Esophagus muscularis mucosa (tissue), 3 donors: Measurements from ENCODE around the gene ACAT2.

Experiments
- POLR2A ChIP-seq: fragments of 450-650 bp; IDR thresholded peaks from one replicate; pipeline ENCODE4 v1.6.1; 2017; ENCODE audit warnings: antibody characterized with exemption, moderate library complexity, mild to moderate bottlenecking, low read depth
- POLR2AphosphoS5 ChIP-seq, 2 donors: sonication (generic); formaldehyde crosslinking; IDR thresholded peaks; one replicate each; pipeline ENCODE4 v1.6.1; 2017; ENCODE audit warnings: antibody characterized with exemption in 2 of 2
- TF ChIP-seq, protein P1 (sequence below), 3 experiments: fragments of 200-600 bp in 2 of 3; fragments of 450-650 bp in 1 of 3; sonication (generic) in 2 of 3; IDR thresholded peaks; one replicate each; pipeline ENCODE4 v1.5.1; 2017 to 2019; ENCODE audit warnings: antibody characterized with exemption in 3 of 3, mild to moderate bottlenecking in 2 of 3, moderate library complexity in 1 of 3

DNA sequence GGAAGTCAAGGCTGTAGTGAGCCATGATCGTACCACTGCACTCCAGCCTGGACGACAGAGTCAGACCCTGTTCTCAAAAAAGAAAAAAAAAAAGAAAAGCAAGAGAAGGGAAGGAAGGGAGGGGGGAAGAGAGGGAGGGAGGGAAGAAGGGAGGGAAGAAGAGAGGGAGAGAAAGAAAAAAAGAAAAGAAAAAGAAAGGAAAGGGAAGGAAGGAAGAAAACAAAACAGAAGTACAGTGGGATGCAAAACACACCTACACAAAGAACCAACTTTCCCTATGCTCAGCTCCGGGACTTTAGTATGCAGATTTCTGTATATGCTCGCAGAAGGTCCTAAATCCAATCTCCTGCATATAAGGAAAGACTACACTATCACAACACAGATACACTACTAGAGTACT is 37.1 kb upstream of the ACAT2 start:
- TF ChIP-seq, protein P1, sequence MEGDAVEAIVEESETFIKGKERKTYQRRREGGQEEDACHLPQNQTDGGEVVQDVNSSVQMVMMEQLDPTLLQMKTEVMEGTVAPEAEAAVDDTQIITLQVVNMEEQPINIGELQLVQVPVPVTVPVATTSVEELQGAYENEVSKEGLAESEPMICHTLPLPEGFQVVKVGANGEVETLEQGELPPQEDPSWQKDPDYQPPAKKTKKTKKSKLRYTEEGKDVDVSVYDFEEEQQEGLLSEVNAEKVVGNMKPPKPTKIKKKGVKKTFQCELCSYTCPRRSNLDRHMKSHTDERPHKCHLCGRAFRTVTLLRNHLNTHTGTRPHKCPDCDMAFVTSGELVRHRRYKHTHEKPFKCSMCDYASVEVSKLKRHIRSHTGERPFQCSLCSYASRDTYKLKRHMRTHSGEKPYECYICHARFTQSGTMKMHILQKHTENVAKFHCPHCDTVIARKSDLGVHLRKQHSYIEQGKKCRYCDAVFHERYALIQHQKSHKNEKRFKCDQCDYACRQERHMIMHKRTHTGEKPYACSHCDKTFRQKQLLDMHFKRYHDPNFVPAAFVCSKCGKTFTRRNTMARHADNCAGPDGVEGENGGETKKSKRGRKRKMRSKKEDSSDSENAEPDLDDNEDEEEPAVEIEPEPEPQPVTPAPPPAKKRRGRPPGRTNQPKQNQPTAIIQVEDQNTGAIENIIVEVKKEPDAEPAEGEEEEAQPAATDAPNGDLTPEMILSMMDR (IDR thresholded peaks at IDR 0.05): no peak
- TF ChIP-seq POLR2A (no peak), POLR2AphosphoS5 (IDR thresholded peaks at IDR 0.05) (no peak)
